Measurements from ENCODE around the gene RNF135.
"Not testable (repeated sequence)": the region's sequence is repeated elsewhere in the genome, so short reads cannot be mapped to it uniquely, and the experiment has no call there.

RNF135 gene

DNA sequence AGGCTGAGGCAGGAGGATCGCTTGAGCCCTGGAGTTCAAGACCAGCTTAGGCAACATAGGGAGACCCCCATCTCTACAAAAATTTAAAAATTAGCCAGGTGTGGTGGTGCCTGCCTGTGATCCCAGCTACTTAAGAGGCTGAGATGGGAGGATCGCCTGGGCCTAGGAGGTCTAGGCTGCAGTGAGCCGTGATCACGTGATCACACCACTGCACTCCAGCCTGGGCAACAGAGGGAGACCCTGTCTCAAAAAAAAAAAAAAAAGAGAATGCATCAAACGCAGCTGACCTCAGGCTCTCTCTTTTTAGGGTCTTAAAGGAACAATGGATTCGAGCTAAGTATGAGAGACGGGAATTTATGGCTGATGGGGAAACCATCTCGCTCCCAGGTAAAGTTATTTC, 39.3 kb upstream of the RNF135 start:
- not testable (repeated sequence) for H3K36me3 ChIP-seq (ENCODE audit: insufficient read depth, low read length); H3K4me3 ChIP-seq (ENCODE audit: low read length); H3K9ac ChIP-seq (ENCODE audit: low read depth, low read length); H3K4me1 ChIP-seq (ENCODE audit: control insufficient read depth, insufficient read depth, low read length); H3K4me2 ChIP-seq (ENCODE audit: low read length); H3K9me3 ChIP-seq (replicated peaks; ENCODE audit: low read length)
- peaks cover 30% of the 10 kb centered on the region for H3K27me3 ChIP-seq (ENCODE audit: control insufficient read depth, insufficient read depth, low read length)

GRCh38 chr17:30933966-30934365, 36.9 kb upstream of the RNF135 start:
- Histone ChIP-seq H3K36me3 (ENCODE audit: insufficient read depth, low read length) (no peaks in the 10 kb centered on the region), H3K4me3 (ENCODE audit: low read length) (no peak overlapping the region)

GRCh38 chr17:30939051-30939689, 31.7 kb upstream of the RNF135 start:
- H3K27me3 ChIP-seq (ENCODE audit: control insufficient read depth, insufficient read depth, low read length): peaks cover 10% of the 10 kb centered on the region
- no peak overlapping the region for H3K4me3 ChIP-seq (ENCODE audit: low read length)
- H3K4me1 ChIP-seq (ENCODE audit: control insufficient read depth, insufficient read depth, low read length): no peaks in the 10 kb centered on the region
- no peaks in the 10 kb centered on the region for H3K36me3 ChIP-seq (ENCODE audit: insufficient read depth, low read length)
- no peak overlapping the region for H3K9ac ChIP-seq (ENCODE audit: low read depth, low read length)
- H3K4me2 ChIP-seq (ENCODE audit: low read length): no peak overlapping the region
- H3K9me3 ChIP-seq (replicated peaks; ENCODE audit: low read length): no peaks in the 10 kb centered on the region

More at GRCh38 chr17:30933966-30934365, 36.9 kb upstream of the RNF135 start:
- Histone ChIP-seq H3K9me3 (replicated peaks; ENCODE audit: low read length) (no peaks in the 10 kb centered on the region), H3K9ac (ENCODE audit: low read depth, low read length) (no peak overlapping the region), H3K27me3 (ENCODE audit: control insufficient read depth, insufficient read depth, low read length) (peaks cover 19% of the 10 kb centered on the region), H3K4me2 (ENCODE audit: low read length) (no peak overlapping the region), H3K4me1 (ENCODE audit: control insufficient read depth, insufficient read depth, low read length) (no peaks in the 10 kb centered on the region)

DNA sequence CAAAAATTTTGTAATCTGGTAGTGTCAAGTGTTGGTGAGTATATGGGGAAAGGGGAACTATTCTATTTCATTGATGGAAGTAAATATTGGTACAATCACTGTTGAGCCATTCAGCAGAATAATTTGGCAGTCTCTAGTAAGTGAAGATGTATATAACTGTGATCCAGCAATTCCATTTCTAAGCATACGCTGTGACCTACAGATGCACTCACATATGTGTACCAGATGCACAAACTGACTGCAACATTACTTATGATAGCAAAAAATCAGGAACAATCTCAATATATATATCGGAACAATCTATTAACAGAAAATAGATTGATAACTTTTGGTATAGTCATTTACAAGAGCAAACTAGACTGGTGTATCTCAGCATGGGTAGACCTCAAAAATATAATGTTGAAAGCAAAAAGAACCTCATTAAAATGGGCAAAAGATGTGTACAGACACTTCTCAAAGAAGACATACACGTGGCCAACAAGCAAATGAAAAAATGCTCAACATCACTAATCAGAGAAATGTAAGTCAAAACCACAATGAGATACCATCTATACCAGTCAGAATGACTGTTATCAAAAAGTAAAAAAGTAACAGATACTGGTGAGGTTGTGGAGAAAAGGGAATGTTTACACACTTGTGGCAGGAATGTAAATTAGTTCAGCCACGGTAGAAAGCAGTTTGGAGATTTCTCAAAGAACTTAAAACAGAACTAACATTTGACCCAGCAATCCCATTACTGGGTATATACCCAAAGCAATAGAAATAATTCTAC, 28.3 kb upstream of the RNF135 start:
- no peak overlapping the region for H3K4me2 ChIP-seq (ENCODE audit: low read length)
- H3K4me1 ChIP-seq (ENCODE audit: control insufficient read depth, insufficient read depth, low read length): no peaks in the 10 kb centered on the region
- H3K4me3 ChIP-seq (ENCODE audit: low read length): no peak overlapping the region
- H3K27me3 ChIP-seq (ENCODE audit: control insufficient read depth, insufficient read depth, low read length): peaks cover 10% of the 10 kb centered on the region
- H3K9me3 ChIP-seq (replicated peaks; ENCODE audit: low read length): no peaks in the 10 kb centered on the region
- H3K9ac ChIP-seq (ENCODE audit: low read depth, low read length): no peak overlapping the region
- no peaks in the 10 kb centered on the region for H3K36me3 ChIP-seq (ENCODE audit: insufficient read depth, low read length)

DNA sequence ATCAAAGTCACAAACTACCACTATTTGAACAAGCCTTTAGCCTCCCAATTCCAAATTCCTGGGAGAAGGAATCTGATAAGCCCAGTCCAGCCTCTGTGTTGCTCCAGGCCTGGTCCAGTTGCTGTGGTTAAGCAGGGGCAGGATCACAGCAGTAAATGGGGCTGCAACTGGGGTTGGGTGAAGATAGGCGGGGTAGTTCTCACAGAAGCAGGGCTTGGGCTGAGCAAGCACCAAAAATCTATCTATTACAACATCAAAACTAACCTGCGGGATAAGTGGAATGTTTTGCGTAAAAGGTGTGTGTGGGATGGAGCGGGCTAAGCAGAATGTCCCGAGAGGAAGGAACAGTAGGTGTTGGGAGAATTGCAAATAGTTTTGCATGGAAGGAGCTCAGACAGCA, 23.0 kb upstream of the RNF135 start:
- H3K36me3 ChIP-seq (ENCODE audit: insufficient read depth, low read length): no peaks in the 10 kb centered on the region
- no peaks in the 10 kb centered on the region for H3K9me3 ChIP-seq (replicated peaks; ENCODE audit: low read length)
- no peak overlapping the region for H3K4me3 ChIP-seq (ENCODE audit: low read length)
- H3K9ac ChIP-seq (ENCODE audit: low read depth, low read length): no peak overlapping the region
- no peaks in the 10 kb centered on the region for H3K4me1 ChIP-seq (ENCODE audit: control insufficient read depth, insufficient read depth, low read length)
- H3K27me3 ChIP-seq (ENCODE audit: control insufficient read depth, insufficient read depth, low read length): no peaks in the 10 kb centered on the region
- H3K4me2 ChIP-seq (ENCODE audit: low read length): no peak overlapping the region

DNA sequence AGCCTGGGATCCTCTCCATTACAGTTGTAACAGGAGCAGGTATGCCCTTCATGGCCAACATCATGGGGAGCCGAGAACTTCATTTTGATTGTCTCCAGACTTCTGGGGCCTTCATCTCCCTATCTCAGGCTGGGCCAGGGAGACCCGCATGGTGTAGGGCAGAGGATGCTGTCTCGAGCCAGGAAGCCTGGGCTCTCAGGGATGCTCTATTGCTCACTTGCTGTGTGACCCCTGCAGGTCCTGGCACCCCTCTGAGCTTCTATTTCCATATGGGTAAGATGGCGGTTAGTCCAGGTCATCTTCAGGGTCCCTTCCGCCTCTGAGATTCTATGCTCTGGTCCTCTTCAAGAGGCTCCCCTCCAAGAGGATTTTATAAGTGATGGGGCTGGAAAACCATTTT, 20.6 kb upstream of the RNF135 start:
- no peak overlapping the region for H3K9ac ChIP-seq (ENCODE audit: low read depth, low read length)
- no peaks in the 10 kb centered on the region for H3K4me1 ChIP-seq (ENCODE audit: control insufficient read depth, insufficient read depth, low read length)
- H3K4me3 ChIP-seq (ENCODE audit: low read length): no peak overlapping the region
- H3K4me2 ChIP-seq (ENCODE audit: low read length): no peak overlapping the region
- H3K9me3 ChIP-seq (replicated peaks; ENCODE audit: low read length): no peaks in the 10 kb centered on the region
- H3K27me3 ChIP-seq (ENCODE audit: control insufficient read depth, insufficient read depth, low read length): no peaks in the 10 kb centered on the region
- no peaks in the 10 kb centered on the region for H3K36me3 ChIP-seq (ENCODE audit: insufficient read depth, low read length)

GRCh38 chr17:30950669-30951399, 20.0 kb upstream of the RNF135 start:
- no peak overlapping the region for H3K9ac ChIP-seq (ENCODE audit: low read depth, low read length)

DNA sequence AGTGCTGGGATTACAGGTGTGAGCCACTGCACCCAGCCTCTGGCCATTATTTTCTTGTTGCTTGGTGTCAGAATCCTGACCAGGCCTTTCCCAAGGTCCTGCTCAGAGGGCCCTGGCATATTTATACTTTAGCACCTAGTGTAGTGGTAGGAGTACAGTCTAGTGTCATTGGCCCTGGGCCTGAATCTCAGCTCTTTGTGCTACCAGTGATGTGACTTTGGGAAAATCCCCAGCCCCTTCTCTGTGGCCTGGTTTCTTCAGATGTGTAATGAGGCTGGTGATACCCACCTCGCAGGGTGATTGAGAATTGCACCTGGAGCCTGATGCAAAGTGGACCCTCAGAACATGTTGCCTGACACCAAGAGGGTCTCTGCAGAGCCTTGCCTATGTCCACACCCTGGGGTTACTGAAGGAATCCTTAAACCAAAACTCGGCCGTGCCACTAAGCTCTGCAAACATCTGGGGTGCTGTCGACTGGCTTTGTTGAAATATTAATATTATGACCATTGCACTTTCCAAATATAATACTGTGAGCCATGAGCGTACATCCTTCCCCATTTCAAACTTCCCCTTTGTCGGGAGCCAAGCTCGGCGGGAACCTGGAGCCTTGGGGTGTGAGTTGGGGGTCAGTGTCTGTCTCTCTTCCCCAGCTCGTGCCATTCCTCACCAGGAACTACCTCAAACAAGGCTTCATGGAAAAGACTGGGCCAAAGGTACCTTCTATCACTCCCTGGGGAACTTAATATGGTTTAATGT, 18.0 kb upstream of the RNF135 start:
- no peak overlapping the region for H3K9ac ChIP-seq (ENCODE audit: low read depth, low read length)

More at GRCh38 chr17:30950669-30951399, 20.0 kb upstream of the RNF135 start:
- H3K27me3 ChIP-seq (ENCODE audit: control insufficient read depth, insufficient read depth, low read length): no peaks in the 10 kb centered on the region
- no peaks in the 10 kb centered on the region for H3K4me1 ChIP-seq (ENCODE audit: control insufficient read depth, insufficient read depth, low read length)
- no peak overlapping the region for H3K4me3 ChIP-seq (ENCODE audit: low read length)
- no peak overlapping the region for H3K4me2 ChIP-seq (ENCODE audit: low read length)
- no peaks in the 10 kb centered on the region for H3K36me3 ChIP-seq (ENCODE audit: insufficient read depth, low read length)
- H3K9me3 ChIP-seq (replicated peaks; ENCODE audit: low read length): no peaks in the 10 kb centered on the region

DNA sequence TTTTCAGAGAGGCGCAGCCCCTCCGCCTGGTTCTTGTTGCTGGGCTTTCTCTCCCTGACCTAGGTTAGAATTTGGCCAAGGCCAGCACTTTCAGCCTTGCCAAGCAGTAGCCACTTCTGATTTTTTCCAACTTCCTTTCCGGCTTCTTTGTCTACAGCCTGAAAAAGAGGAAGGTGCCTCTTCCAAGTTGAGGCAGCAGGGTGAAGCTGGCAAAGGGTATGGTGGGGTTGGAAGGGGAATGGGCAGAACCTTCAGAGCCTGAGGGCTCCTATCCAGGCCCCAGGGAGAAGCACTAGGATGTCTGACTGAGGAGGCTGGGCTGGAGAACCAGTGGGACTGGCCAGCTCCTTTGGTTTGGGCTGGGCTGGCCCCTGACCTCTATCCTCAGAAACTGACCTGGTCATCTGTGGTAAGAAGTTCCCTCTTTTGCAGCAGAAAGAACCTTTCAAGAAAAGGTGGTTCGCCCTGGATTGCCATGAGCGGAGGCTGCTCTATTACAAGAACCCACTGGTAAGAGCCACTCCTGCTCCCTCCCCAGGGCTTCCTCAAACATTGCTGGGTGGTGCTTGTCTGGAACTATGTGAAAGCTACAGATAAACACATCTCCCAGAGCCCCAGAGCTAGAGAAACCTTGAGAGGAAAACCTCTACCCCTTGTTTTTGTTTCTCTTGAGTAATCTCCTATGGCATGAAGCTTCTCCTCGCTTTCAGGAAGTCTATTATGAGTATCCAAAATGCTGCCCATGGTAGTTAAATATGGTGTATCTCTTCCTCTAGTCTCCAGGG, 16.6 kb upstream of the RNF135 start:
- H3K4me3 ChIP-seq (ENCODE audit: low read length): no peak overlapping the region
- peaks cover 4% of the 10 kb centered on the region for H3K27me3 ChIP-seq (ENCODE audit: control insufficient read depth, insufficient read depth, low read length)
- no peaks in the 10 kb centered on the region for H3K9me3 ChIP-seq (replicated peaks; ENCODE audit: low read length)
- H3K4me1 ChIP-seq (ENCODE audit: control insufficient read depth, insufficient read depth, low read length): no peaks in the 10 kb centered on the region
- no peak overlapping the region for H3K9ac ChIP-seq (ENCODE audit: low read depth, low read length)
- no peak overlapping the region for H3K4me2 ChIP-seq (ENCODE audit: low read length)
- H3K36me3 ChIP-seq (ENCODE audit: insufficient read depth, low read length): no peaks in the 10 kb centered on the region

More for the DNA sequence above, 18.0 kb upstream of the RNF135 start:
- no peaks in the 10 kb centered on the region for H3K4me1 ChIP-seq (ENCODE audit: control insufficient read depth, insufficient read depth, low read length)
- H3K9me3 ChIP-seq (replicated peaks; ENCODE audit: low read length): no peaks in the 10 kb centered on the region
- no peak overlapping the region for H3K4me3 ChIP-seq (ENCODE audit: low read length)
- no peak overlapping the region for H3K4me2 ChIP-seq (ENCODE audit: low read length)
- no peaks in the 10 kb centered on the region for H3K27me3 ChIP-seq (ENCODE audit: control insufficient read depth, insufficient read depth, low read length)
- H3K36me3 ChIP-seq (ENCODE audit: insufficient read depth, low read length): no peaks in the 10 kb centered on the region

GRCh38 chr17:30956764-30957374, 14.0 kb upstream of the RNF135 start:
- no peaks in the 10 kb centered on the region for H3K36me3 ChIP-seq (ENCODE audit: insufficient read depth, low read length)
- H3K4me2 ChIP-seq (ENCODE audit: low read length): no peak overlapping the region
- H3K4me3 ChIP-seq (ENCODE audit: low read length): no peak overlapping the region
- peaks cover 3% of the 10 kb centered on the region for H3K4me1 ChIP-seq (ENCODE audit: control insufficient read depth, insufficient read depth, low read length)
- no peak overlapping the region for H3K9ac ChIP-seq (ENCODE audit: low read depth, low read length)
- H3K27me3 ChIP-seq (ENCODE audit: control insufficient read depth, insufficient read depth, low read length): peaks cover 6% of the 10 kb centered on the region
- no peaks in the 10 kb centered on the region for H3K9me3 ChIP-seq (replicated peaks; ENCODE audit: low read length)

Data from skeletal muscle satellite cell (primary cell).